ENCODE data around the gene GSTA5.

GRCh38 chr6:52821842-52822241 is 18.8 kb downstream of the GSTA5 start:
- TF ChIP-seq CTCF (conservative IDR thresholded peaks at IDR 0.05) (no peak), ZFX (IDR thresholded peaks at IDR 0.05) (no peak)

All from C4-2B (cell line).